ENCODE data around the gene EML5.

GRCh38 chr14:88660056-88660455 is 132.7 kb downstream of the EML5 start:
- TF ChIP-seq, protein P1, sequence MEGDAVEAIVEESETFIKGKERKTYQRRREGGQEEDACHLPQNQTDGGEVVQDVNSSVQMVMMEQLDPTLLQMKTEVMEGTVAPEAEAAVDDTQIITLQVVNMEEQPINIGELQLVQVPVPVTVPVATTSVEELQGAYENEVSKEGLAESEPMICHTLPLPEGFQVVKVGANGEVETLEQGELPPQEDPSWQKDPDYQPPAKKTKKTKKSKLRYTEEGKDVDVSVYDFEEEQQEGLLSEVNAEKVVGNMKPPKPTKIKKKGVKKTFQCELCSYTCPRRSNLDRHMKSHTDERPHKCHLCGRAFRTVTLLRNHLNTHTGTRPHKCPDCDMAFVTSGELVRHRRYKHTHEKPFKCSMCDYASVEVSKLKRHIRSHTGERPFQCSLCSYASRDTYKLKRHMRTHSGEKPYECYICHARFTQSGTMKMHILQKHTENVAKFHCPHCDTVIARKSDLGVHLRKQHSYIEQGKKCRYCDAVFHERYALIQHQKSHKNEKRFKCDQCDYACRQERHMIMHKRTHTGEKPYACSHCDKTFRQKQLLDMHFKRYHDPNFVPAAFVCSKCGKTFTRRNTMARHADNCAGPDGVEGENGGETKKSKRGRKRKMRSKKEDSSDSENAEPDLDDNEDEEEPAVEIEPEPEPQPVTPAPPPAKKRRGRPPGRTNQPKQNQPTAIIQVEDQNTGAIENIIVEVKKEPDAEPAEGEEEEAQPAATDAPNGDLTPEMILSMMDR (IDR thresholded peaks at IDR 0.05; ENCODE audit: low read depth, low read length) = no peak
- no peak for TF ChIP-seq EZH2phosphoT487 (IDR thresholded peaks at IDR 0.05; ENCODE audit: low read depth)

Measured in OCI-LY3 (cell line).